Activated naive CD4-positive, alpha-beta T cell (primary cell): Measurements from ENCODE around the gene TUBGCP2.

ENCODE experiments used
- DNase-seq, 4 experiments: peaks; one replicate each; lab custom pipeline; 2025; lab: John Stamatoyannopoulos, UW

Gene TUBGCP2

GRCh38 chr10:133279326-133280226, 29.1 kb downstream of the TUBGCP2 start:
- DNase-seq, result no peak

- DNase-seq, result no peak
Measured at GRCh38 chr10:133278577-133279265, 30.0 kb downstream of the TUBGCP2 start.

- DNase-seq, result no peak
Measured at GRCh38 chr10:133277993-133278576, 30.6 kb downstream of the TUBGCP2 start.

GRCh38 chr10:133277277-133277992, 31.2 kb downstream of the TUBGCP2 start:
- DNase-seq, result no peak

- DNase-seq, result peak in 2 of 4 experiments; percentile 28 to 65
Measured at GRCh38 chr10:133276435-133277201, 32.1 kb downstream of the TUBGCP2 start, which contains the start of gene ADAM8. ADAM8 (minus strand) TSS chr10:133276868; CDS start chr10:133276817, 51 bp downstream.

- DNase-seq, result no peak
Measured at GRCh38 chr10:133276100-133276434, 32.6 kb downstream of the TUBGCP2 start.

GRCh38 chr10:133275684-133276092, 33.0 kb downstream of the TUBGCP2 start:
- peak in 1 of 4 experiments; percentile 41 for DNase-seq

- peak; percentile 43 to 70 (median 54) for DNase-seq
Measured at GRCh38 chr10:133274751-133275683, 33.7 kb downstream of the TUBGCP2 start.

GRCh38 chr10:133273534-133274143, 35.0 kb downstream of the TUBGCP2 start:
- DNase-seq, result no peak

- no peak for DNase-seq
Measured at GRCh38 chr10:133272964-133273420, 35.7 kb downstream of the TUBGCP2 start.

GRCh38 chr10:133272301-133272963, 36.2 kb downstream of the TUBGCP2 start:
- no peak for DNase-seq

- no peak for DNase-seq
Measured at GRCh38 chr10:133271521-133272300, 37.0 kb downstream of the TUBGCP2 start.

GRCh38 chr10:133270773-133271297, 37.8 kb downstream of the TUBGCP2 start:
- no peak for DNase-seq

- DNase-seq, result no peak
Measured at GRCh38 chr10:133270204-133270603, 38.5 kb downstream of the TUBGCP2 start.

- DNase-seq, result no peak
Measured at GRCh38 chr10:133269367-133269766, 39.3 kb downstream of the TUBGCP2 start.

- no peak for DNase-seq
Measured at GRCh38 chr10:133268532-133268931, 40.1 kb downstream of the TUBGCP2 start.

- DNase-seq, result no peak
Measured at GRCh38 chr10:133267829-133268228, 40.8 kb downstream of the TUBGCP2 start.

GRCh38 chr10:133267293-133267692, 41.4 kb downstream of the TUBGCP2 start:
- no peak for DNase-seq
